ENCODE measurements around the gene C10orf95.

C10orf95 gene

DNA sequence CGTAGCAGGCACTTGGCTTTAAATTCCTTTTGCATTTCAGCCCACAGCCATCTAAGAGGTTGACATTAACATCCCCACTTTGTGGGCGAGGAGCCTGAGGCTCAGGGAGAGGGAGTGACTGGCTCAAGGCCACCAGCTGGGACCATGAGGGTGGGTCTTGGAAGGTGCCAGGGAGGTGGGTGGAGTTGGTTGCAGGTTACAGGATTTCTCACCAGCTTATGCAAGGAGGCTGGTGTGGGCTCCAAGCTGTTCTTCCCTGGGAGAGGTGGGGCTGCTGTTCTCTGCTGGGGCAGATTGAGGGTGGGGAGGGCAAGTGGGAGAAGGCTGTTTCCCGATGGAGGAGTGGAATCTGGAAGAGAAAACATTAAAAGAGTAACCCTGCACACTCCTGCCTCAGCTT, 14.1 kb upstream of the C10orf95 start:
- DNase-seq (ENCODE audit: low read depth, low spot score), result no peak

DNA sequence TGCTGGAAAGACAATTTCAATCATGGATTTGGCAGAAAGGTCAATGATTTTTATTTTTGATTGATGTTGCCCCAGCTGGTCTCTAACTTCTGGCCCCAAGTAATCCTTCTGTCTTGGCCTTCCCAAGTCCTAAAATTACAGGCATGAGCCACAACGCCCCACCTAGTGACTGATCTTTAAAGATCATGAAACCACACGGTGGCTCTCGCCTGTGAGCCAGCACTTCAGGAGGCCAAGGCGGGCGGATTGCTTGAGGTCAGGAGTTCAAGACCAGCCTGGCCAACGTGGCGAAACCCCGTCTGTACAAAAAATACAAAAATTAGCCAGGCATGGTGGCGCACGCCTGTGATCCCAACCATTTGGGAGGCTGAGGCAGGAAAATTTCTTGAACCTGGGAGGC, 12.6 kb upstream of the C10orf95 start:
- DNase-seq (ENCODE audit: low read depth, low spot score), result no peak

DNA sequence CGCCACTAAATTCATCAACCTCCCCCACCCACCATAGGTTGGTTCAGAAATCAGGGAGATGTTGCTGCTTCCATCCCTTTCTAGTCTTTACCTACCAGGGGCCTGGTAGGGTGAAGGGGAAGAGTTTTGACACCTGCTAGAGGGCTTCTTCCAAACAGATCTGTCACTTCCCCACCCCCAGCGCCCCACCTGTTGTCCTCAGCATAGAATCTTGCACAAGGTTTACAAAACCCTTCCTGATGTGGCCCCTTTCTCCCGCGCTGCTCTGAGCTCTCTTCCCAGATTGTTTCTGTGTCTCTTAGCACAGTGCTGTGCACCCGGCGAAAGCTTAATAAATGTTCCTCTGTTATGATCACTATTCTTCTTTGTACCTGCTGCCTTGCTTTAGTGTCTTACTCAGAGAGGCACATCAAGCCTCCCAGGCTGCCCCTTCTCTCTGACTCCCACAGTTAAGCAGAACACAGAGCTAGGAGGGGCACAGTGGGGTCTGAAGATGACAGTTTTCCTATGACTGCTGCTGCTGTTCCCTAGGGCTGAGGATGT, 11.2 kb upstream of the C10orf95 start:
- DNase-seq (ENCODE audit: low read depth, low spot score), result no peak

DNA sequence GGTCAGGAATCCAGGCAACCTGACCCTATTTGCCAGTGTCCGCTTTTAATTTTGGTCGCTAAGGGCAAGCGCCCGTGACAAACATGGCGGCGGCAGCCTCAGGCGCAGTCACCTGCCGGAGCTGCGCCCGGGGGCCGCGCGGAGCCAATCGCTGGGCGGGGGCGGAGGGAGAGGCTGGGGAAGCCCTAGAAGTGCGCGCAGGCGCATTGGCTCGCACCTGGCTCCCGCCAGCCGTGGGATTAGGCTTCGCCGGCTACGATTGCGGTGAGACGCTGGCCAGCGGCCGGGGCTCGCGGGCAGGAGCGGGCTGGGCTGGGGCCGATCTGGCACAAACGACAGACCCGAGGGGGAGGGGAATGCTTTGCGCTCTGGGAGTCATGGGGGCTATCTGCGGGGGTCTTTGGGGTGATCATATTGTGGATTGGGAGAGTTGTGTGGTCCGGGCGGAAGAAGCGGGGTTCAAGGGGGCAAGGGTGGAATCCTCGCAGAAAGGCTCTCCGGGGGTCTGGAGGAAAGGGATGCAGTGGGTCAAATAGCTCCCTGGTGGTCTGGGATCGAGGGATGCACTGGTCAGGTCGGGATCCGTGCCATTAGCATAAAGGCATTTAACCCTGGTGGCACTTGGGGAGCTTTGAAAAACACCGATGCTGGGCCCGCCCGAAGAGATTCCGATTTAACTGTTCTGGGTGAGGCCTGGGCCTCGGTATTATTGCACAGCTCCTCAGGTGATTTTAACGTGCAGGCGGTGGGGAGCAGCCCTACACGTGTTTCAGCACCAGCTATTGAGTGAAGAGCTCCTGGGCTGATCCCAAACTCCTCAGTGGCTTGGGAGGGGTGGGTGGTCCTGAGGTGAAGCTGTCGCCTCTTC, 10.1 kb upstream of the C10orf95 start:
- peak; percentile 96 for DNase-seq (ENCODE audit: low read depth, low spot score)

DNA sequence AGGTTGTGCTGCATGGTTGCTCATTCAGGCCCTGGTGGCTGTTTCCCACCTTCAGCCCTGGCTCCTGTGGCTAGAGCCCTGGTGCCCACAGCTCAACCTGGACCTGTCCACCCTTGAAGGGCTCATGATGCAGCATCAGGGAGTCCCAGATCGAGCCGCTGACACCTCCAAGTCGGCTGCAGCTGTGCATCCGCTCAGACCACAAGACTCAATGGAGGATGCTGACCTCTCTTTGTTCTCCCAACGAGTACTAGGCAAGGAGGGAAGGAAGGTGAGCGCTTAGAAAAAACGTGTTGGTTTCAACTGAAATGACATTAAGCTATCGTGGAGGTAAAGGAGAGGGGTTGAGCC, 9.5 kb upstream of the C10orf95 start:
- DNase-seq (ENCODE audit: low read depth, low spot score), result no peak

DNA sequence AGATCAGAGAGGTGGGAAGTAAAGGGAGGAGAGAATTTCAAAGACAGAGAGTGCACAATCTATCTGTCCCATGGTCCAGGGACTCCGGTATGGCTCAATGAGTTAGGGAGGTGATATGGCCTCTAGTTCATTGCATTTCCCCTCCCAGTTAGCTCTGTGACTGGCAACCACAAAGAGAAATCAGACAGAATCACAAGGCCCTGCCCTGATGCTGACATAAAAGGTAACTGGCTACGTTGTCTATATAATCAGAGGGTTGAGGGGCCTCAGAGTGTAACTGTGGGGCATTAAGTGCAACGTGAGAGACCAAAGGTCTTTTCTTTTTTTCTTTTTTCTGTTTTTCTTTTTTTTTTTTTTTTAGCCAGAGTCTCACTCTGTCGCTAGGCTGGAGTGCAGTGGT, 7.3 kb upstream of the C10orf95 start:
- no peak for DNase-seq (ENCODE audit: low read depth, low spot score)

DNA sequence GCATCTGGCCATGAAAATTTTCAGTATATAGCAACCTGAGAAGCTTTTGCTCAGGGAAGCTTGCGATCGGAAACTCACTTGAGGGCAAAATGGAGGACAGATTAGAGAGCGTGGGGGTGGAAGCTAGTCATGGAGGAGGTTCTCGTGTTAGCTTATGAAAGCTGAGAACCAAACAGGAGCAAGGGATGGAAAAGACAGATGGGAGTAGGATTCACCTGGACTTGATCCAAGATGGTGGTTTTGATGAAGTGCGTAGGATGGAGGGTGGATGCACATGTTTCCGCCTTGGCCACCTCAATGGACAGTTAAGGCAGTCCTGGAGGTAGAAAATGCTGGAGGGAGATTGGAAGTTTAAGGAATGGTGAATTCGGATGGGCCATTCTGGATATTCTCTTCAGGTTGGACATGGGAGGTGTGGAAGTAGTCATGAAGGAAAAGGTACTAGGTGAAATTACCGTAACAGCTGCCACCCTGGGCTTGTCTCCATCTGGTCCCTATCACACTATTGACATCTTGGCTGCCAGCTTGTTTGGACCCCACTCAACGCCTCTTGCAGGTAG, 6.3 kb upstream of the C10orf95 start:
- DNase-seq (ENCODE audit: low read depth, low spot score), result no peak

DNA sequence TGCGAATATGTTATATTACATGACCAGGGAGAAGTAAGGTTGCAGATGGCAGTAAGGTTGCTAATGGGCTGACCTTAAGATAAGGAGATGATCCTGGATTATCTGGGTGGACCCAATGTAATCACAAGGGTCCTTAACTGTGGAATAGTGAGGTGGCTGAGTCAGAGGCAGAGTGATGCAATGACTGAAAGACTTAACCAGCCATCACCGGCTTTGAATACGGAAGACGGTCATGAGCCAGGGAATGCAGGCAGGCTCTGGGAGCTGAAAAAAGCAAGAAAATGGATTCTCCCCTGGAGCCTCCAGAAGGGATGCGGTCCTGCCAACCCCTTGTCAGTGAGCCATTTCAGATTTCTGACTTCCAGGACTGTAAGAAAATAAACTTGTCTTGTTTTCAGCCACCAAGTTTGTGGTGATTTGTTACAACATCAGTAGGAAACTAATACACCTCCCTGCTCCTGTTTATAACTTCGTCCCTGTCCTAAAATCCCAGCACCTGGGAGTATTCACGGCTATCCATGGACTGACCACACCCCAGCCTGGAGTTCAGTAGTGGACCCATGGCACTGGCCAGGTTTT, 4.6 kb upstream of the C10orf95 start:
- DNase-seq (ENCODE audit: low read depth, low spot score), result peak; percentile 81

DNA sequence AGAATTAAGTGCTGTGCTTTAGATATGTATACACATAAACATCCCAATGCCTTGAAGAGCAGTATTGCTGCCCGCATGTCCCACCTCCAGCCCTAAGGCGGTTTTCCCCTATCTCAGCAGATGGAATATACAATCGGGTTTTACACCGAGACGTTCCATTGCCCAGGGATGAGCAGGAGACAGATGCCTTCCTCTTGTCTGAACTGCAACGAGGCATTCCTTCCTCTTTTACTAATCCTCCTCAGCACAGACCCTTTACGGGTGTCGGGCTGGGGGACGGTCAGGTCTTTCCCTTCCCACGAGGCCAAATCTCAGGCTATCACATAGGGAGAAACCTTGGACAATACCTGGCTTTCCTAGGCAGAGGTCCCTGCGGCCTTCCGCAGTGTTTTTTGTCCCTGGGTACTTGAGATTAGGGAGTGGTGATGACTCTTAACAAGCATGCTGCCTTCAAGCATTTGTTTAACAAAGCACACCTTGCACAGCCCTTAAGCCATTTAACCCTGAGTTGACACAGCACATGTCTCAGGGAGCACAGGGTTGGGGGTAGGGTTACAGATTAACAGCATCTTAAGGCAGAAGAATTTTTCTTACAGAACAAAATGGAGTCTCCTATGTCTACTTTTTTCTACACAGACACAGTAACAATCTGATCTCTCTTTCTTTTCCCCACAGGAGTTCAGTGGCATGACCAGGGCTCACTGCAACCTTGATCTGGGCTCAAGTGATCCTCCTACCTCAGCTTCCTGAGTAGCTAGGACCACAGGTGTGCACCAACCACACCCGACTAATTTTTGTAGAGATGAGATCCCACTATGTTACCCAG, 3.5 kb upstream of the C10orf95 start:
- DNase-seq (ENCODE audit: low read depth, low spot score), result peak; percentile 70

DNA sequence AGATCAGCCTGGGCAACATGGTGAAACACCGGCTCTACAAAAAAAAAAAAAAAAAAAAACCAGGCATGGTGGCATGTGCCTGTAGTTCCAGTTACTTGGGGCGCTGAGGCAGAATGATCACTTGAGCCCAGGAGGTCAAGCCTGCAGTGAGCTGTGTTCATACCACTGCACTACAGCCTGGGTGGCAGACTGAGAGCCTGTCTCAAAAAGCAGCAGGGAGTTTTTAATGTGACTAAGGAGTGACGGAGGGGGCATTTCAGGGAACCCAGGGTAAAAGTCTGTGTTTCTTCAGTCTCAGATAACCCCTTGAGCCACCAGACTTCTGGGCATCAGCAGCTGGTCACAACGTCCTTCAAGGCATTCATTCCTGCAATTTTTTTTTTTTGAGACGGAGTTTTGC, 2.2 kb upstream of the C10orf95 start:
- DNase-seq (ENCODE audit: low read depth, low spot score), result no peak

DNA sequence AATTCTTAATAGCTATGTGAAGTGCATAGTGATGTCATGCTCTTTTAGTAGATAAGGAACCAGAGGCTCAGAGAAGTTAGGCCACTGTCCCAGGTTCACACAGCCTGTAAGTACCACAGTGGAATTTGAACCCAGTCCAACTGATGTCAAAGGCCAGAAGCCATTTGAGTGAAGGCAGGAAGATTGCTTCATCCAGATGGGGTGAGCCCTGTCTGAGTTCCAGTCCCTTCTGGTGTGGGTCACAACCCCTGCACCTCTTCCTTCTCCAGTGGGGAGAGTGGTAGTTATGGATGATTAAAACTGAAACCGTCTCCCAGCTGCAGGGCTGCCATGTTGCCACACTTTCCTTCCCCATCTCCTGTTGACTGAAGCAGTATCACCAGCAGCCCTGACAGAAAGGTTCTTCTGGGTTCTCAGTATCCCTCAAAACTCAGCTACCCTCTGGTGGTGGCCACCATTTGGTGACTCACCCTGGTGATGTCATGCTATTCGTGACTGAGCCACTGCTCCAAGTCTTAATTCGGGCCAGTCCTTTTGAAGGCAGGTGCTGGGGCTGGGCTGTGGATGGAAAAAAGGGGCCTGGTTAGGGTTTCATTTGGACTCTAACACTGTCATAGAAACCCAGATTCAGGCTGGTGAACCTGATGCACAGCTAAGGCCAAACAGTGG, 1.5 kb upstream of the C10orf95 start:
- no peak for DNase-seq (ENCODE audit: low read depth, low spot score)

DNA sequence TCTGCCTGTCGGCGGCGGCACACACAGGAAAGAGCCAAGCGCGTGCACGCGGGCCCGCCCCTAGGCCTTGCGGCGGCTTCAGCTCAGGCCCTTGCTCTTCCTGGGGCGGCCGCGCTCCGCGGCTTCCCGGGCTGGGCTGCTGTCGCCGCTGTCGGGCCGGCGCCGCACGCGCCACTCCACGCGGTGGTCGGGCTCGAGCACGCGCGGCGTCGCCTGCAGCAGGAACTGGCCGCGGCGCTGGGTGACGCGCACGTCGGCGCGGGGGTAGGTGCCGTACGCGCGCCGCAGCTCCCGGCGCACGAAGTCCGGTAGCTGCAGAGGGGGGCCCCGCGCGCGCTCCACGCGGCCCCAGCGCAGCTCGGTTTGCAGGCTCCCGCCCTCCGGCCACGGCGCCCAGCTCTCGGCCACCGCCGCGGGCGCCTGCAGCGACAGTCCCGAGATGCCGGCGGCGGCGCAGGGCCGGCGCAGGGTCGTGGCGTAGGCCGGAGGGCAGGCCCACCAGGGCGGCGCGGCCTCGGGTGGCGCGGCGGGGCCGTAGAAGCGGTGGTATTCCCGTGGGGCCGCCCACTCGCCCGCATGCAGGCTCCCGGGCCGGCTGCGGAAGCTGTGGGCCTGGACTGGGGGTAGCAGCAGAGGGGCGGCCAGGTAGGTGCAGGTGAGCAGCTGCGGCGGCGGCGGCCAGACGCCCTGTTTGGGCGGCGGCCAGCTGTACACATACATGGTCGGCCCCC, 804 bp downstream of the C10orf95 start:
- DNase-seq (ENCODE audit: low read depth, low spot score), result peak; percentile 76

DNA sequence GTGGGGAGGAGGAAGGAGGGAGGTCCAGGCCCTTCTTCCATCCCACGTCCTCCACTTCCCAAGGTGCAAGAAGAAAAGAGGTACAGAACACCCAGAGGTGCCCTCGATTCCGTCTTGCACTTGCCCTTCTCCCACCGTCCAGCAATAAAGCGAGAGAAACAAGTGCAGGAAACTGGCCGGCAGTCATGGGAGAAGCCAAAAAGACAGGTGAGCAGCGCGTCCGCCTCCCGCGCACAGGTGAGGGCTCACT, 1.3 kb downstream of the C10orf95 start:
- DNase-seq (ENCODE audit: low read depth, low spot score), result no peak

DNA sequence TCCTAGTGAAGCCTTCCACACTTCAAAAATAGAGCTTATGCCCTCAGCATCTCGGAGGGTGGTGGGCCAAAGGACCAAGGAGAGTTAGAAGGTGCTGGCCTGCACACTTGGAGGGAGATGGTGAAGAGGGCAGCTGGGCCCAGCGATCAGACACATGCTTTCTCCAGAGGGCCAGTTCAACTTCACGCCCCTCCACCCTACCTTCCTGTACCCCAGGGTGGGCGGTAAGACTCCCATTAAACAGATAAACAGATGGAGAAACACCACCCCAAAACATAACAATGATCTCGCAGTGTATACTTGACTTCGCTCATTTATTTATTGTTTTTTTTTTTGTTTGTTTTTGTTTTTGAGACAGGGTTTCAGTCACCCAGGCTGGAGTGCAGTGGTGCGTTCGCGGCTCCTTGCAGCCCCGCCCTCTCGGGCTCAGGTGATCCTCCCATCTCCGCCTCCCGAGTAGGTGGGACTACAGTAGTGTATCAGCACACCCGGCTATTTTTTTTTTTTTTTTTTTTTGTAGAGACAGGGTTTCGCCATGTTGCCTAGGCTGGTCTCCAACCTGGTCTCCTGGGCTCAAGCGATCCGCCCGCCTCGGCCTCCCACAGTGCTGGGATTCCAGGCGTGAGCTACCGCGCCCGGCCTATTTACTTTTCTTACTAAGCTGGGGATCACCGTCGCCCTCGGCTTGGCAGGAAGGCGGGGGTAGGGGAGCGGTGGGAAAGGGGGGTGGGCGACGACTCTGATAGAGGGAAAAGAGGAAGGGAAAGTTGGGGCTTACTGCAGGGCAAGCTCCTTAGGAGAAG, 1.8 kb downstream of the C10orf95 start:
- peak; percentile 82 for DNase-seq (ENCODE audit: low read depth, low spot score)

DNA sequence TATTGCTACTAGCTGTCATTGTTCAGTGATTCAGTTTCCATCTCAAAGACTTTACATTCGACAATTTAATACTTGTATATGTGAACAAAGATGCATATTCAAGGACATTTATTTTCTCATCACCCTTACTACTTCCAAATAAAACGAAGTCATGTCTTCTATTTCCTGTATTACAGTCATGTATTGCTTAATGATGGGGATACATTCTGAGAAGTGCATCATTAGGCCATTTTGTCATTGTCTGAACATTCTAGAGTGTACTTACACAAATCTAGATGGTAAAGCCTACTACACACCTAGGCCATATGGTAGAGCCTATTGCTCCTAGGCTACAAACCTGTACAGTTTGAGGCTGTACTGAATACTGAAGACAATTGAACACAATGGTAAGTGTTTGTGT, 6.5 kb downstream of the C10orf95 start:
- no peak for DNase-seq (ENCODE audit: low read depth, low spot score)

DNA sequence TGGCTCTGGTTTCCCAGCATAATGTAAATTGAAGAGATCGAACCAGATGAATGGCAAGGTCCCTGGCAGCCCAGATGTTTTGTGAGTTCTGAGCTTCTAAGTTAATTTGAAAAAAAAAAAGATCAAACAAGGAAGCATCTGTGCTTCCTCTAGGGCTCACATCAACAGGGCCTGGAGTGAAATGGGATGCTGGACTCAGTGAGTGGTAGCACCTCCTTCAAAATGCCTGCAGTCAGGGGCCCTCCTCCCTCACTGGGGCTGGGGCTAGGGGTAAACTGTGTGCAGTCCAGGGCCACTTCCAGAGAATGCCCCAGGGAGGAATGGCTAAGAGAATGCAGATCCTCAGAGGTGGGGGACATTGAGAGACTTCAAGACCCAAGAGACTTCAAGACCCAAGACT, 13.0 kb downstream of the C10orf95 start:
- DNase-seq (ENCODE audit: low read depth, low spot score), result no peak

DNA sequence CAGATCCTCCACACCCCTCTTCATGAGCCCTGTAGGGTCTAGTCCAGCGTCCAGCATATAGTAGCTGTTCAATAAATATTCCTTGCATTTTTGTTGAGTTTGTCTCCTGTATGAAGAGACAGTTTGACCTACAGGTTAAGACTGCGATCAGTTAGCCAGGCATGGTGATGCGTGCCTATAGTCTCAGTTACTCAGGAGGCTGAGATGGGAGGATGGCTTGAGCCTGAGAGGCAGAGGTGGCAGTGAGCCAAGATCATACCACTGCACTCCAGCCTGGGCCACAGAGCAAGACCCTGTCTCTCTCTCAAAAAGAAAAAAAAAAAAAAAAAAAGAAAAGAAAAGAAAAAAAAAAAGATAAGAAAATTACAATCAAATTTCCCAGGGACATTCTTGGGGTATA, 13.8 kb downstream of the C10orf95 start:
- no peak for DNase-seq (ENCODE audit: low read depth, low spot score)

DNA sequence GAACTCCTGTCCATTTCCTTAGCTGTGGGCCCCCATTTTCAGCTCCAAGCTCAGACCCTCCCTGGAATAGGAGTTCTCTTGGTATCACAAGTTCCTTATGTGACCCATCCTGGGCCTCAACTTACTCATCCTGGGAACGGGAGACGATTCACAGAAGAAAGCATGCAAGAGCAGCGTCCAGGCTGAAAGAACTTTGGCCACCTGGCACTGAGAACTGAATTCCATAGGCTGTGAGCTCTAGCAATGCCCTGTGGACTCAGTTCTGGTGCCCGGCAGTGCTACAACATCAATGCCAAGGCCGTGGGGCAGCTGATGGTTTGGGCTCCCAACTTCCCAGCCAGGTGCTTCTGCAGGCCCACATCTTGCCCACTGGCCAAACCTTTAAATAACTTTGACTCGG, 15.0 kb downstream of the C10orf95 start:
- no peak for DNase-seq (ENCODE audit: low read depth, low spot score)

DNA sequence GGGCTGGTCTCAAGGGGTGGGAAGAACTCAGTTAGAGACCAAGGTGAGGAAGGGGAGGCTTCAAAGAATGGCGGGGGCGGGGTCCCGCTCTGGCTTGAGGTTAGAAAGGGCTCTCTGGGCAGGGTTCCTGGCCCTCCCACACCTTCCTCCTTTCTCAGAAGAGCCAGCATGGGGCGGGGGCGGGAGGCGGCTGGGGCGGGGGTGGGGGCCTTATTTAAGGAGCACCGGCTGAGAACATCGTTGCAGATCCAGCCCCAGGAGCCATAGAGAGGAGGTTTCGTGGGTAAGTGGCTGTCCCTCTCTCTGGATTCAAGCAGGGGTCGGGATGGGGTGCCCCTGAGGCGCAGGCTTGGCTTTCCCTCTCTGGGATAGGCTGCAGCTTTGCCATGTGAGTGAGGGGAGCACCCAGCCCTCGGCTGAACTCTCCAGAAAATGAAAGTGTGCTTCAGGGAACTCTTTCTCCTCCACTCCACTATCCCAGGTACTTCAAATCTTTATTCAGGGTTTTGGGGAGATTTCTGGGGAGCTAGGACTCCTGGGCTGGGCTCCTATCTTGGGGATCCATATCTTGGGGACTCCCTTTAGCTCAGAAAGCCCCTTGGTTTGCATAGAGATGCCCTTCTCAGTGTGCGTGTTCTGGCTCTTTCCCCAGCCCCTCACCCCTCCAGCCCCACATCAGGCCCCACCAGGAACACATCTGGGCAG, 15.7 kb downstream of the C10orf95 start:
- peak; percentile 76 for DNase-seq (ENCODE audit: low read depth, low spot score)

DNA sequence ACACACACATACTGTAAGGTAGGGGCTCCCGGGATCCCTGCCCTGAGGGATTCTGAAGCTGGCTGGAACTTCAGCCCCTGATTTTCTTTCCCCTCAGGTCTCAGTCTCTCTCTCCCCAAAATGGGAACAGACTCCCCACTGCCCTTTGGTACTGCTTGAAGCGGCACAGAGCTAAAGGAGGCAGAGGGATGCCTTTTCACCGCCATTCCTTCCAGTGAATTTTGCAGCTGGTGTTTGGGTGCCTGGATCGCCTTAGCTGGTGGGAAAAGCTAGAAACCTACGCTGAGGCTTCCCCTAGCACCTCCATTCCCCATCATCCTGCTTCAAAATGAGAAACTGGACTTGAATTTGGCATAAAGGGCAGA, 16.2 kb downstream of the C10orf95 start:
- DNase-seq (ENCODE audit: low read depth, low spot score), result no peak
